T-helper 9 cell (primary cell): ENCODE data around the gene LCP1.

Experiments
- DNase-seq: peaks from one replicate; pipeline ENCODE4 v3.0.0-alpha.2; 2020

LCP1 gene

DNA sequence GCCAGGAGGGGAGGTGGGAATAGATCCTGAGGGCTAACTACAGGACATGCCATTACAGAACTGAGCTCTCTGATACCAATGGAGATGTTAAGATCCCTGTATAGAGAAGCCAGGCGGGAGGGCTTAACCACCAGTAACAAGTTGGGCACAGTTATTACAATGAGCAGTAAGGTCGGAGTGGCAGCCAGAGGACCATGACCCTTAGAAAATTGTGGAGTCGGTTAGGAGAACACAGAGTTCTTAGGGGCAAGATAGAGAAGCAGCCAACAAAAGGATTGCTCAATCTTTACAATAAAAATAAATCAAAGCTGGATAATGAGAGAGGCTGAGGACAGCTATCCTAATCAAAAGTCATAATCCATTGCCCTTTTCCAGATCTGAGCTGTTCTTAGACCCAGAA is 87.5 kb downstream of the LCP1 start:
- no peak for DNase-seq

DNA sequence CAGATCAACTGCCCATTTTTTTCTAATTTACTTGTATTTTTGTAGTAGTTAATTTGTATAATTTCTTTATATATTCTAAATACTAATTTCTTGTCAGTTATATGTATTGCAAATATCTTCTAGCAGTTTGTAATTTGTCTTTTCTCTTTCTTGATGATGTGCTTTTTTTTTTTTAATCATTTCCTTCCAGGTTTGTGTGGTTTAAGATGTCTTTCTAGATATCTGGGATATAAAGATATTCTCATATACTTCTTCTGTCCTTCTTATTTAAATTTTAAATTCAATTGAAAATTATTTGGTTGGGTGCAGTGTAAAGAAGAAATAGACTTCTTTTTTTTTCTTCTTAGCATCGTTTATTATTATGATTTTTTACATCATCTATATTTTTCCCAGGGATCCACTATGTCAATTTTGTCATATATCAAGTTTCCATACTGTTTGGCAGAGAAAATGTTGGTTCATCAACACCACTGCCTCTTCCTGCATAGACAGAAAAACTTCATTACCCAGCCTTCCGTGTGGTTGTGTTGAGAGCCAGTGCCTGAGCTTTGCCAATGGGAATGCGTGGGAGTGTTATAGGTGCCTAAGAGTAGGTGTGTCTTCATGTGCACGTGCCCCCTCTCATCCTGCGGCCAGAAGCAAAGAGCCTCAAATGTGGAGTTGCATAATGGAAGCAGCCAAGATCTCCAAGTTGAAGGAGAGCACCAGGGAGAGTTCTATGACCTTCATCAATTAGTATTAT is 93.0 kb downstream of the LCP1 start:
- DNase-seq: no peak

GRCh38 chr13:46087481-46087880 is 94.5 kb downstream of the LCP1 start:
- DNase-seq: no peak

DNA sequence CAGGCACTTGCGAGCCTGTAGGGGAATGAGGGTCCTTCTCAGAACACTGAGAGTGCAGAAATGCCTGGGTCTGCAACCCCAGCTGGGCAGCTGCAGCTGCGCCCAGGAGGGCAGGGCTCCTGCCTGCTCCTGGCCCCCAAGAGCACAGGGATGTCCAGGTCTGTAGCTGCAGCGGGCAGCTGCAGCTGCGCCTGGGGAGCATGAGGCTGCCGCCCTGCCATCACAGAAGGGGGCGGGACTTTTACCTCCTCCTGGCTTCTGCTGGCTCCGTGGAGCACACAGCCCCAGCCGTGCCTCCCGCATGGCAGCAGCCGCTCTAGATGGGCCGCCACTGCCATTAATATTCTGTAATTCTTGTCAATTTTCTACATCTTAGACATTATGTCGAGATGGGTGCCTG is 95.0 kb downstream of the LCP1 start:
- DNase-seq: no peak

DNA sequence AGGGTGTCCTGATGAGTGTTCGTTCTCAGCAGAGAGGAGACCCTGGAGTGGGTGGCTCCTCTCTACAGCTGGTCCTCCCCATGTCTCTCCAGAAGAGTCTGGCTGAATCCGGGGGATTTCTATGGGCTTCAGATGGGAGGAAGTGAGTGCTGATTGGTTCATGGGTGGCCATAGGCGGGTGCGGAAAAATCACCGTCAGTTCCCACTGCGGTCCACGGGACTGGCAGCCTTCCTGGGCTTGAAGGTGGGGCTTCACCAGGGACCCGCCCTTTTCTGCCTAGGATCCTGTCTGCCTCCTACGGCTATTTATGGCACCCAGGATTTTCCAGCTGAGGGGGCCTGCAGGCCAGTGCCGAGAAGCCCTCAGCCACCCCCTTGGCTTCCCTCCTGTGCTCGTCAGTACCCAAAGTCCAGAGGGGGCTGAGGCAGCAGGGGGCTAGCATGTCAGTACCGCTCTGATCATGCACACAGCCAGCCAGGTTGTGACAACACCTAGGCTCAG is 95.5 kb downstream of the LCP1 start:
- no peak for DNase-seq

- DNase-seq: no peak
Observed at GRCh38 chr13:46085737-46086136, 96.2 kb downstream of the LCP1 start.

- no peak for DNase-seq
Observed at GRCh38 chr13:46082324-46082723, 99.7 kb downstream of the LCP1 start.

DNA sequence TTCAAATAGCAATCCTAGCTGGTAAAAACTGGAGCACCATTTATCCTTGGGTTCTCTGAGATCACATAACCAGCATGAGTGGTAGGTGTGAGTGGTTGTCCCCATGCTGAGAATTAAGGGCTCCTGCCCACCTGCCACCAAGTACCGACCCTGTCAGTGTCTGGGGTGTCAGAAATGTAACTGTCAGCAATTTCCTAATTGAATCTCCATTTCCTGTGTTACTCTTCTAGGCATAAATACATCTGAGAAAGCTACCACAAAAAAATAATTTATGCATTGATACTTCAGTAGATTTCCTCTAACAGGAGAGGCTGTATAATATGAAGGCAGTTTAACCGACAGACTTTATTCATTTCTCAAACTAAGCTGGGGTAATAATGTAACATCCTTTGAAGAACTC is 102.2 kb downstream of the LCP1 start:
- DNase-seq: no peak

GRCh38 chr13:46077265-46077664 is 104.7 kb downstream of the LCP1 start:
- DNase-seq: no peak

DNA sequence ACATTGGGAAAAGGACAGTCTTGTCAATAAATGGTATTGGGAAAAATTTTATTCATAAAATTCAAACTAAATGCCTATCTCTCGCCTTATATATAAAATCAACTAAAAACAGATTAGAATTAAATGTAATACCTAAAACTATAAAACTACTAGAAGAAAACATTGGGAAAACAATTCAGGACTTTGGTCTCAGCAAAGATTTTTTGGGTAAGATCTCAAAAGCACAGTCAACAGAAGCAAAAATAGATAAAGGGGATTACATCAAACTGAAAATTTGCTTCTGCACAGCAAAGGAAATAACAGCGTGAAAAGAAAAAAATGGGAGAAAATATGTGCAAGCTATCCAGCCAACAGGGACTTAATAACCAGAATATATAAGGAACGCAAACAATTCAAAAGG is 105.2 kb downstream of the LCP1 start:
- no peak for DNase-seq
